Gastroesophageal sphincter (tissue), 4 donors: ENCODE results near the gene SLFNL1. TPM values are rescaled to one million over a fixed set of nuclear protein-coding genes. Genes with fewer than 3 reads are reported as not detected.

ENCODE experiments used
- ATAC-seq: fragments of 150-250 bp; one replicate; pipeline ENCODE4 v1.9.1; 2016; ENCODE audit warnings: mild to moderate bottlenecking, moderate library complexity
- H3K27ac ChIP-seq, 4 donors: fragments of 200-600 bp; sonication (generic) in 3 of 4; 1 replicate in 3 of 4; 2 replicates in 1 of 4; pipeline ENCODE4 v1.5.1; 2016 to 2019
- H3K27me3 ChIP-seq: fragments of 200-600 bp; sonication (generic); one replicate; pipeline ENCODE4 v1.5.1; 2019
- H3K36me3 ChIP-seq, 2 donors: fragments of 200-600 bp; sonication (generic); one replicate each; pipeline ENCODE4 v1.5.1; 2019; ENCODE audit warnings: control low read depth in 1 of 2
- H3K4me1 ChIP-seq, 3 donors: fragments of 200-600 bp; sonication (generic); 1 replicate in 2 of 3; 2 replicates in 1 of 3; pipeline ENCODE4 v1.5.1; 2016 to 2019; ENCODE audit warnings: control low read depth in 2 of 3
- H3K4me3 ChIP-seq, 2 donors: fragments of 200-600 bp; sonication (generic); one replicate each; pipeline ENCODE4 v1.5.1; 2019; ENCODE audit warnings: mild to moderate bottlenecking in 1 of 2, moderate library complexity in 1 of 2
- H3K9me3 ChIP-seq, 3 donors: fragments of 200-600 bp; sonication (generic); one replicate each; pipeline ENCODE4 v1.5.1; 2017 to 2019; ENCODE audit warnings: control low read depth in 2 of 3
- EP300 ChIP-seq: sonication (generic); formaldehyde crosslinking; IDR thresholded peaks from one replicate; pipeline ENCODE4 v1.6.1; 2017; ENCODE audit warnings: antibody characterized with exemption, mild to moderate bottlenecking
- POLR2A ChIP-seq, 2 donors: fragments of 450-650 bp; IDR thresholded peaks; one replicate each; pipeline ENCODE4 v1.6.1; 2017; ENCODE audit warnings: antibody characterized with exemption in 2 of 2, mild to moderate bottlenecking in 2 of 2, moderate library complexity in 1 of 2
- POLR2AphosphoS5 ChIP-seq: sonication (generic); formaldehyde crosslinking; IDR thresholded peaks from one replicate; pipeline ENCODE4 v1.6.1; 2017; ENCODE audit warnings: antibody characterized with exemption
- WGBS, 2 donors: methylation state at CpG; one replicate each; pipeline ENCODE4 v1.1.5; 2018; ENCODE audit warnings: low coverage in 1 of 2; 5-methylcytosine and 5-hydroxymethylcytosine counted together
- total RNA-seq, 4 donors: library from RNA; depleted of rRNA; stranded (reverse); fragments of >200 nt; gene quantifications; one replicate each; pipeline ENCODE4 v1.1.0, GENCODE V29; 2016
- TF ChIP-seq, protein P1 (sequence below), 4 experiments: fragments of 200-600 bp in 2 of 4; fragments of 450-650 bp in 2 of 4; sonication (generic) in 1 of 4; IDR thresholded peaks; one replicate each; pipeline ENCODE4 v1.5.1; 2017 to 2019; ENCODE audit warnings: antibody characterized with exemption in 4 of 4, mild to moderate bottlenecking in 2 of 4, moderate library complexity in 2 of 4

The SLFNL1 gene
- total RNA-seq, 4 donors from 2014 or later: 0.35 to 0.81 (median 0.41) TPM

DNA sequence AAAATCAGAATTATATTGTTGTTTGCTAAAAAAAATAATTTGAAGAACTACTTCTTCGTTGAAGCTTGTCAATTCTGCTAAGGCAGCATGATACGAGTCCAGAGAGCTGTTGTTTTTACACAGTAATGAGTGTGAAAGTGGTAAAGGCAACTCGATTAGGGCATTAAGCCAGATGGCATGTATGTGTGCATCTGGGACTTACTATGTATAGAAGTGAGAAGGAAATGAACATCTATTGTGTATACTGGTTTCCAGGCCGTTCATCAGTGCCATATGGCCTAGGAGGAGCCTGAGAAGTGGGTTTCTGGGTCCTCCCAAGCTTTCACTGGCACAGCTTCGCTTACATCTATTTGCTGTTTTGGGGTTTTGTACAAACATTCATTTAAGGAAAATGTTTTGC lies 36.4 kb downstream of the SLFNL1 start:
- TF ChIP-seq POLR2AphosphoS5 (no peak), EP300 (no peak), POLR2A (IDR thresholded peaks at IDR 0.05) (no peak)
- TF ChIP-seq, protein P1, sequence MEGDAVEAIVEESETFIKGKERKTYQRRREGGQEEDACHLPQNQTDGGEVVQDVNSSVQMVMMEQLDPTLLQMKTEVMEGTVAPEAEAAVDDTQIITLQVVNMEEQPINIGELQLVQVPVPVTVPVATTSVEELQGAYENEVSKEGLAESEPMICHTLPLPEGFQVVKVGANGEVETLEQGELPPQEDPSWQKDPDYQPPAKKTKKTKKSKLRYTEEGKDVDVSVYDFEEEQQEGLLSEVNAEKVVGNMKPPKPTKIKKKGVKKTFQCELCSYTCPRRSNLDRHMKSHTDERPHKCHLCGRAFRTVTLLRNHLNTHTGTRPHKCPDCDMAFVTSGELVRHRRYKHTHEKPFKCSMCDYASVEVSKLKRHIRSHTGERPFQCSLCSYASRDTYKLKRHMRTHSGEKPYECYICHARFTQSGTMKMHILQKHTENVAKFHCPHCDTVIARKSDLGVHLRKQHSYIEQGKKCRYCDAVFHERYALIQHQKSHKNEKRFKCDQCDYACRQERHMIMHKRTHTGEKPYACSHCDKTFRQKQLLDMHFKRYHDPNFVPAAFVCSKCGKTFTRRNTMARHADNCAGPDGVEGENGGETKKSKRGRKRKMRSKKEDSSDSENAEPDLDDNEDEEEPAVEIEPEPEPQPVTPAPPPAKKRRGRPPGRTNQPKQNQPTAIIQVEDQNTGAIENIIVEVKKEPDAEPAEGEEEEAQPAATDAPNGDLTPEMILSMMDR (IDR thresholded peaks at IDR 0.05): no peak
- H3K27me3 ChIP-seq: no peaks in the 10 kb centered on the region
- peaks cover 0 to 59% (median 17%) of the 10 kb centered on the region in 3 donors for H3K4me1 ChIP-seq
- H3K9me3 ChIP-seq: no peaks in the 10 kb centered on the region
- no peak for ATAC-seq
- peaks cover 0 to 63% of the 10 kb centered on the region in 2 donors for H3K36me3 ChIP-seq
- no peak overlapping the region for H3K4me3 ChIP-seq
- 51 to 70% methylated on average over 5 of the region's 5 CpGs for WGBS, 2 donors
- H3K27ac ChIP-seq: peak overlapping the region in 3 of 4 donors; percentile 0 to 44 (median 40)

DNA sequence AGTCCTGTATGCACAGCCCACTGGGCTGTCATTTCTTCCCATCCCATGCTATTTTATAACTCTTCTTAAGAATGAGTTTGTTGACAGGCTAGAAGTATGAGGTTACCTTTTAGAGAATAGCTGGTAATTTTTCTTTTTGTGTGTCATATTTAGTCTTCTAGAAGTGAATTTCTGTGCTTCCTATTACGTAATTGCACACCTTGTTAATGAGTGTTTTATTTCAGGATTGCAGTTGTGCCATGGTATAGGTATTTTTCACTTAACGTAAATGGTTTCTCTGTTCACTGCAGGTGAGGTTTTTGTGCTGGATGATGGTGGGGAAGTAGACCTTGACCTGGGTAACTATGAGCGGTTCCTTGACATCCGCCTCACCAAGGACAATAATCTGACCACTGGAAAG lies 37.0 kb downstream of the SLFNL1 start:
- H3K9me3 ChIP-seq: no peaks in the 10 kb centered on the region
- H3K4me1 ChIP-seq: peaks cover 0 to 61% (median 17%) of the 10 kb centered on the region in 3 donors
- ATAC-seq: no peak
- H3K4me3 ChIP-seq: no peak overlapping the region
- peak overlapping the region in 2 of 4 donors; percentile 0 to 44 for H3K27ac ChIP-seq
- WGBS, 2 donors: 74 to 82% methylated on average over 3 to 4 of the region's 4 CpGs
- TF ChIP-seq POLR2AphosphoS5 (no peak), EP300 (no peak), POLR2A (IDR thresholded peaks at IDR 0.05) (no peak)
- TF ChIP-seq, protein P1 (IDR thresholded peaks at IDR 0.05): no peak
- peaks cover 0 to 57% of the 10 kb centered on the region in 2 donors for H3K36me3 ChIP-seq
- H3K27me3 ChIP-seq: no peaks in the 10 kb centered on the region

DNA sequence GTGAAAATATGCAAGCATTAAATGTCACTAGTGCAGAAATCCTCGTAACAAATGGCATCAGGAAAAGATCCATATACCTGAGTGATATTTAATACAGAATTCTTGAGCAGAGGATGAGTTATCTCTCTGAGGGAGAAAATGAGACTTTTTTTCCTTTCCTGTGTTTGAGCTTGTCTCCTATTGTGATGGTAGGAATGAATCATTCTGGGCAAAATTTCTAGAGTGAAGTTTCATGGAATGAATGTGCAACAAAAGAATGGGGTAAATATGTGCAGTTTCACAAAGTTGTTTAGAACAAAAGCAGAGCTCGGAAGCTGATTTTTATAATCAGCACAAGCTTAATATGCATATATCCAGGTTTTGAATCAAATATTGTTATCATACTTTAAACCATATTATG lies 37.5 kb downstream of the SLFNL1 start:
- WGBS, 2 donors: 53 to 80% methylated on average over 2 of the region's 2 CpGs
- Histone ChIP-seq H3K27ac (peak overlapping the region in 2 of 4 donors; percentile 92 to 95), H3K27me3 (no peaks in the 10 kb centered on the region), H3K9me3 (no peaks in the 10 kb centered on the region), H3K4me1 (peaks cover 0 to 63% (median 17%) of the 10 kb centered on the region in 3 donors), H3K4me3 (no peak overlapping the region), H3K36me3 (peaks cover 0 to 52% of the 10 kb centered on the region in 2 donors)
- TF ChIP-seq POLR2A (IDR thresholded peaks at IDR 0.05) (no peak), EP300 (no peak), POLR2AphosphoS5 (no peak)
- TF ChIP-seq, protein P1 (IDR thresholded peaks at IDR 0.05): no peak
- ATAC-seq: no peak

DNA sequence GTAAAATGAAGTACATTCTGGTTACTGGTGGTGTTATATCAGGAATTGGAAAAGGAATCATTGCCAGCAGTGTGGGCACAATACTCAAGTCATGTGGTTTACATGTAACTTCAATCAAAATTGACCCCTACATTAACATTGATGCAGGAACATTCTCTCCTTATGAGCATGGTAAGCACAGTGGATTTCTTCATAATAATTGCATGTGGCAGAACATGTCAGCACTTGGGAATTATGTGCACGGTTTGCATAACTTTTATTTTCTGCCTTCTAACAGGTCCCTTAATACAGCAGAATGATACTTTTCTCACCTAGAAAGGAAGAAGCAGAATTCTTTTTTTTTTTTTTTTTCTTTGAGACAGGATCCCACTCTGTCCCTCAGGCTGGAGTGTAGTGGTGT lies 38.2 kb downstream of the SLFNL1 start:
- Histone ChIP-seq H3K4me1 (peaks cover 0 to 71% (median 17%) of the 10 kb centered on the region in 3 donors), H3K9me3 (no peaks in the 10 kb centered on the region), H3K27me3 (no peaks in the 10 kb centered on the region), H3K27ac (peak overlapping the region in 3 of 4 donors; percentile 57 to 95 (median 92)), H3K36me3 (peaks cover 0 to 44% of the 10 kb centered on the region in 2 donors), H3K4me3 (no peak overlapping the region)
- TF ChIP-seq POLR2AphosphoS5 (peak; percentile 73), POLR2A (IDR thresholded peaks at IDR 0.05) (no peak), EP300 (no peak)
- TF ChIP-seq, protein P1 (IDR thresholded peaks at IDR 0.05): no peak
- 50 to 80% methylated on average over 1 of the region's 1 CpG for WGBS, 2 donors
- no peak for ATAC-seq

DNA sequence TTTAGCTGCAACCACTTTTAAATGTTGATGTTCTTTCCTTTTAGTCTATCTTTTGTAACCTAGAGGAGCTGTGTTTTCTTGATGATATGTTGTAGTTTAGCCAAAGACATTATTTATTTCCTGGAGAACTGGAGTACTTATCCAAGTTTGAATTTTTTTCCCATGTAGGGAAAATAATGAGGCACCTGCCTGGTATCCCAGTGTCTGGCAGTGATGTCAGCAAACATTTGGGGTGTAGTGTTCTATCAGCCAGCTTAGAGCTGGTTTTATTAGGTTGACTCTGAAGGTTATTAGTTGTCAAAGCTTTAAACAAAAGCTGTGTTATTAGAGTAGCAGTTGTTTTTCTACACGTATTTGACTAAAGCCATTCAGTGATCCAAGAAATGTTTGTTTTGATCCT lies 38.8 kb downstream of the SLFNL1 start:
- Histone ChIP-seq H3K4me1 (peaks cover 0 to 73% (median 17%) of the 10 kb centered on the region in 3 donors), H3K4me3 (no peak overlapping the region), H3K27ac (peak overlapping the region; percentile 57 to 95 (median 80)), H3K9me3 (no peaks in the 10 kb centered on the region), H3K27me3 (no peaks in the 10 kb centered on the region), H3K36me3 (peaks cover 0 to 39% of the 10 kb centered on the region in 2 donors)
- TF ChIP-seq POLR2AphosphoS5 (peak; percentile 68), POLR2A (IDR thresholded peaks at IDR 0.05) (no peak)
- 15 to 25% methylated on average over 1 of the region's 1 CpG for WGBS, 2 donors
- ATAC-seq: no peak
